OCI-LY1 (cell line): ENCODE data around the gene DPY19L3.

ENCODE experiments used
- EZH2 ChIP-seq: fragments of 200-600 bp; sonication (generic), shearing (Covaris generic); IDR thresholded peaks from 2 replicates; pipeline ENCODE4 v1.8.0; 2017; ENCODE audit warnings: borderline replicate concordance, mixed run types, mild to moderate bottlenecking, antibody characterized with exemption, low read length, moderate library complexity, mixed read lengths
- TF ChIP-seq, protein P1 (sequence below): fragments of 200-600 bp; sonication (generic), shearing (Covaris generic); IDR thresholded peaks from 2 replicates; pipeline ENCODE4 v1.5.1; 2017; ENCODE audit warnings: mild to moderate bottlenecking, antibody characterized with exemption, low read length, moderate library complexity, mixed read lengths

DNA sequence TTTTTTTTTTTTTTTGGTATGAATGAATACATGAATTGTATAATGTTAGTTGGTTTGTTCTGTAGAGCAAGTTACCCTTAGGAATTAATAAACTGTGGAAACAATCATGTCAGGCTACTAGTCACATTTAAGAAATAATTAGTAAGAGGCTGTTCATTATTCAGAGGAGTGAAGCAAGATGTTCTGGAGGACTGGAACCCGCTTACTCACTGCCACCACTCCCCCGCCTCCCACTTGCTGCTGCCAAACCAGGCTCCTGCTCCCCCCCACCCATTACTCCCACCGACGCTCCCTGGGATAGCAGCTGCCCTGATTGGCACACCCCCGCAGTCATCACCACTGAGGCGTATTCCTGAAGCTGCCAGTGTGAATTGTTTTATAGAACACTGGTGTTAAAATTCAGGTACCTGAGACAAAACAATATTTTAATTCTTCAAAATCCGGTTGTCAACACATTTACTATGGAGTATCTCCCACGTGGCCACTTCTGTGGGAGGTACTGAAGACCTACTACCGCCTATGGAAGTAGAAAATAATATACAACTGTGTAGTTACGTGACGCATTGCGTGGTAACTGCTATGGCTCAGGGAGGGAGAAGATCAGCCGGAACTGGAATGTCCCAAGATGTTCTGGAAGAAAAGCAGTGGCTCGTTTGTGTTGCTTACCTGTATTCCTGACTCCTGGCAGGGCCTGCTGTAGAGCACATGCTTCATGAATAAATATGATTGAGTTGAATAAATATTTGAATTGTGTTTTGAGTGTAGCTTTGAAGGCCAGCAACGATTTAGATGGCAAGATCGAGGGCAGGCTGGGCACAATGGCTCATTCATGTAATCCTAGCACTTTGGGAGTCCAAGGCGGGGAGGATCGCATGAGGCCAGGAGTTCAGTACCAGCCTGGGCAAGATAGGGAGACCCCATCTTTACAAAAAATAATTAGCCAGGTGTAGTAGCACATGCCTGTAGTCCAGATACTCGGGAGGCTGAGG is 1.7 kb downstream of the DPY19L3 start:
- TF ChIP-seq, protein P1, sequence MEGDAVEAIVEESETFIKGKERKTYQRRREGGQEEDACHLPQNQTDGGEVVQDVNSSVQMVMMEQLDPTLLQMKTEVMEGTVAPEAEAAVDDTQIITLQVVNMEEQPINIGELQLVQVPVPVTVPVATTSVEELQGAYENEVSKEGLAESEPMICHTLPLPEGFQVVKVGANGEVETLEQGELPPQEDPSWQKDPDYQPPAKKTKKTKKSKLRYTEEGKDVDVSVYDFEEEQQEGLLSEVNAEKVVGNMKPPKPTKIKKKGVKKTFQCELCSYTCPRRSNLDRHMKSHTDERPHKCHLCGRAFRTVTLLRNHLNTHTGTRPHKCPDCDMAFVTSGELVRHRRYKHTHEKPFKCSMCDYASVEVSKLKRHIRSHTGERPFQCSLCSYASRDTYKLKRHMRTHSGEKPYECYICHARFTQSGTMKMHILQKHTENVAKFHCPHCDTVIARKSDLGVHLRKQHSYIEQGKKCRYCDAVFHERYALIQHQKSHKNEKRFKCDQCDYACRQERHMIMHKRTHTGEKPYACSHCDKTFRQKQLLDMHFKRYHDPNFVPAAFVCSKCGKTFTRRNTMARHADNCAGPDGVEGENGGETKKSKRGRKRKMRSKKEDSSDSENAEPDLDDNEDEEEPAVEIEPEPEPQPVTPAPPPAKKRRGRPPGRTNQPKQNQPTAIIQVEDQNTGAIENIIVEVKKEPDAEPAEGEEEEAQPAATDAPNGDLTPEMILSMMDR, result no peak
- TF ChIP-seq EZH2, result no peak
